ENCODE results near the gene SSBP4. TPM values are rescaled to one million over a fixed set of nuclear protein-coding genes. Genes with fewer than 3 reads are reported as not detected.
A peak's percentile ranks its signal among the peaks of the same experiment; 100 is the strongest.

SSBP4 gene
- total RNA-seq, 1 donor, result 82.1 TPM

DNA sequence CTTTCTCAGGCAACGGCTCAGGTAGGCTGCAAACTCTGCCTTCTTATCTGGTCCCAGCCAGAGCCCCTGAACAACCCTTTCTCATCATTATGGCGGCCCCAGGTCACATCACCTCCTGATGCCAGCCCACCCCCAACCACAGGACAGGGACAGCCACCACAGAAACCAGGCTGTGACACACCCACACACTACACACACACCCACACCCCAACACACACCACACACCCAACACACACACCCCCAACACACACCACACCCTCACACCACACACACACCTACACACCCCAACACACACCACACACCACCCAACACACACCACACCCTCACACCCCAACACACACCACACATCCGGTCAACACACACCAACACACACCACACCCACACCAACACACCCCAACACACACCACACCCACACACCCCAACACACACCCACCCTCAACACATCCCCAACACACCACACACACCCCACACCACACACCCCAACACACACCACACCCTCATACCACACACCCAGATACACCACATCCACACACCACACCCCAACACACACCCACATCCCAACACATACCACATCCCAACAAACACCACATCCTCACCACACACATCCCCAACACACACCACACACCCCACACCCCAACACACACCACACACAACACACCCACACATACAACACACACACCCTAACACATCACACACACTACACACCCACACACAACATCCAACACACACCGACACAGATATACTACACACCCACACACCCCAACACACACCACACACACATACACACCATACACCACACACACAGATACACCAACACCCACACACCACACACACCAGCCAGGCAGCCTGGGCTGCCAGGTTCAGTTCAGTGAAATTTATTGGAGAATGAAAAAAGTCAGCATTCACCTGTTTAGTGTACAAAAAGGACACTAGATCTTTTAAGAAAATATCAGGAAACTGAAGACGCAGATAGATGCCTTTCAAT is 22.9 kb downstream of the SSBP4 start:
- no peak for DNase-seq (ENCODE audit: low read depth in 2 of 3, low spot score in 2 of 3)

DNA sequence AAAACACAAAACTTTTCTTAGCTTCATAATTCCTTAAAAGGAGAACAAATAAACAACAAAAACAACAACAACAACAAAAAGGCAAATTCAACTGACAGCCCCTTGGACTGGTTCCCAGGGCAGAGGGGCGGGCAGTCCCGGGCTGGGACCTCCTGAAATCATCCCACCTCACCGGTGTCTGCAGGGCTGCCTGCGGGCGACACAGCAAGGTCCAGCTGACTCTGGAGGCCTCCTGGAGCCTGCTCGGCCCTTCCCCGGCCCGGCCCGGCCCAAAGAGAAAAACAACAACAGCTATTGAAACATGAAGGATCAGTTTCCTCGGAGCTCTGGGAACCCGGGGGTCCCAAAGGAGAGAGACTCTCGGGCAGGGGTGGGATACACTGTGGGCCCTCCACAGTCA is 23.7 kb downstream of the SSBP4 start:
- no peak for DNase-seq (ENCODE audit: low read depth in 2 of 3, low spot score in 2 of 3)

DNA sequence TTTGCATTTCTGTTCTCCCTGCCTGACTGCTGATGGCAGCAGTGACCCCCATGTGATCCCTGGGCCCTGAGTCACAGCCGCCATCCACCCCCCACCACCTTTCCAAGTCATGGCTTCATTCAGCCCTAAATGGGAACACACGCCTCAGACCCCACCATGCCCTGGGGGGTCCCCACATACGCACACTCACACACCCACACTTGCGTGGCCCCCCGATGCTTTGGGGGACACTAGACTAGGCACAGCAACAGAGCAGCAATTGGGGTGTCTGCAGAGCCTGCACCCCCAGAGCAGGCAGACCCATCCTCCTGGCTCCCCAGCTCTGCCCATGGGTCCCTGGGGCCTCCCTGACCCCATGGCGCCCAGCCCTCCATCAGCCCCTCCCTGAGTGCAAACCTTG is 24.2 kb downstream of the SSBP4 start:
- no peak for DNase-seq (ENCODE audit: low read depth in 2 of 3, low spot score in 2 of 3)

DNA sequence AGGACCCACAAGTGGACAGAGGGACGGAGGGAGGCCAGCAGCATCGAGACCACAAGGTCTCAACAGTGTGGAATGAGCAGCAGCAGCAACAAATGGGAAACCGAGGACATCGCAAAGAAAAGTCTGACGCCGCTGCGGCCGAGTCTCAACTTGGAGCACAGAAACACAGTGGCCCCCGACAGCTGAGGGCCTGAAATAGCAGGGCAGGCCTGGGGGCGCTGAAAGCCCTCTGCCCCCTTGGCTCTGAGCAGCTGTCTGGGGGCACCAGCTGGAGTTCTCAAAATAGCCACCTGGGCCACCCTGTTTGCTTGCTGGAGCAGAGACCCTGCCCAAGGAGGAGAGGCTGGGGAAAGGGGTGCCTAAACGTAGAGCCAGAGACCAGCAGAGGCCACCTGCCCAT is 24.6 kb downstream of the SSBP4 start:
- DNase-seq (ENCODE audit: low read depth in 2 of 3, low spot score in 2 of 3), result no peak

DNA sequence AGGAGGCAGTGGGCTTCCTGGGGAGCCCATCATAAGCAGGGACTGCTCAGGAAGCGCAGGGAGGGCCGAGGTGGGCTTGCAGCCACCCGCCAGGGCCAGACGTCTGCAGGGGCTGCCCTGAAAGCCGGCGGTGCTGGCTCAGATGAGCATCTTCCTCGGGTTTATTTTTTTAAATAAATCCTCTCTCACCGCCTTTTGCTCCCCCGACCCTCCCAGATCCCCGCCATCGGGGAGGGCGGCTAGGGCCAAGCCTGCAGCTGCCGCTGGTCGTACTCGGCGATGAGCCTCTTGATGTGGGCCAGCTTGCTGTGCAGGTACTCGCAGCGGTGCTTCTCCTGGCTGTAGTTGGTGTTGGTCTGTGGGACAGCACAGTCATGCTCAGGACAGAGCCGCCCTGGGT is 25.3 kb downstream of the SSBP4 start:
- DNase-seq (ENCODE audit: low read depth in 2 of 3, low spot score in 2 of 3), result no peak

DNA sequence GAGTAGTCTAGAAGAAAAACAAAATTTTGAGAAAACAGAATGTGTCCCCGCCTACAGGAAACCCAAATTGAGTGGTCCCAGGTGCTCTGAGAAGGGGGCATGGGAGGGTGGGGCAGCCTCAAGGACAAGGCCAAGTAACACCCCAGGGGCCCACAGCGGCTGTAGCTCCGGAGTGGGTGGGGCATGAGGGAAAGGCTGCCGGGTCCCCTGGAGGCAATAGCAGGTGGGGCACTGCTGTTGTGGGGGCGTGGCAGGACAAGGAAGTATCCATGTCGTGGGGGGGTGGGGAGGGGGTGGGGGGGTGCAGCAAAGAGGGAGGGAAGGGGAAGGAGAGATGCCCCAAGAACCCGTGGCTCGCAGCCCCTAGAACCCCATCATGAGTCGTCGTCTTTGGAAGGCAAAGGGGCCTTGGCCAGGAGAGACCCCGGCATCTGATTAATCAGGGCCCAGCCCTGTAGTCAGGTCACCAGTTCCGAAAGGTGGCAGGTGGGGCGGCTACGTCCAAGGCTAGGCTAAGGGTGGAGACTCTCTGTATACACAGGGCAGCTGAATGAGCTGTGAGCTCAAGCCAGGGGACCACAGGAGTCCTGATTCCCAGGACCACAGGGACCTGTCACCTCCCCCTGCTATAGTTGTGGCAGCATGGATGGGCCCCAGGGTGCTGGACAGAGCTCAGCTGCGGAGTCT is 26.2 kb downstream of the SSBP4 start:
- DNase-seq (ENCODE audit: low read depth in 2 of 3, low spot score in 2 of 3), result no peak

DNA sequence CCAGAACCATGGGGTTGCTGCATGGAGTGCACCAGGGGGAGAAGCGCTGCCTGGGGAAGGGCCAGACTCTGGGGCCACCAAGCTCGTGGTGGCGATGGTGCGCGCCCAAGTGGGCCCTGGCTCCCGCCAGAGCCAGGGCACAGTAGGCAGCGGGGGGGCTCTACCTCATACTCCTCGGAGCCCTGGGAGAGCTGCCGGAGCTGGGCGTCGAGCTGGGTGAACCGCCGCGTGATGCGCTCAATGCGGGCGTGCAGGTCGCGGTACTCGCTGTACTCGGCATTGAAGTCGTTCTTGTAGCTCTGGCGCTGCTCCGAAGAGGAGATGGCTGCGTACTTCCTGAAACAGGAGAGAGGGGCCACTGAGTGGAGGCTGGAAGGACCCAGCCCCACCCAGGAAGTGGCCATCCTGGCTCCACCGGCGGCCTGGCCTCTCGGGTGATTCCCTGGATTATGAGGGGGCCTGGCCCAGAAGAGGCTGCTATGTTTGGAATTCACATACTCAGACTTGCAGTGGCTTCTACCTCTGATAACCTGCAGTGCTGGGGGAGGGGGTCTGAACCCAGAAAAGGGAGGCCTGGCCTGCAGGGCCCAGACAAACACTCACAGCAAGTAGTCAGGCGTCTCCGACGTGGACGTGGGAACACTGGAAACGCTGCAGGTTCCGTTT is 27.1 kb downstream of the SSBP4 start:
- DNase-seq (ENCODE audit: low read depth in 2 of 3, low spot score in 2 of 3), result no peak

DNA sequence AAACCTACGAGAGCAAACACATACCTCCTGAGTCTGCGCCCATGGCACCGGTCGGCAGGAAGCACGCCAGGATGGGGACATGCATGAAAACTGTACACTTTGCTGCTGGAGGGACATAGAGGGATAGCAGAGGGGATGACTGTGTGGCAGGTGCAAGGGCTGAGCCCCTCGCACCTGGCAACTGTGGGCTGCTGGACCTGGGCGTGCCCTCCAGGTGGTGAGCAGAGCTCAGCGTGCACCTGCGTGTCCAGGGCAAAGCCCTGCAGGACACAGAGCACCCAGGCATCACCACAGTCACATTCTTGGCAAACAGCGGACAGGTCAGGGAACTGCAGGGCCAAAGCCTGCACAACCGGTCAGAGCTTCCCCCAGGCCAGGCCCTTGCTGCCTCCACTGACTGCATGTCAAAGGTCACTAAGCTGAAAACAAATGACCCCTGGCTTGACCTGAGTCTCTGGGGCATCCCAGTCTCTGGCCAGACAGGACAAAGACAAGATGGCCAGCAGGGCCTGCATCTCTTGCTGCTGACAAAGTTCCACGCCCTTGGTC is 27.7 kb downstream of the SSBP4 start:
- DNase-seq (ENCODE audit: low read depth in 2 of 3, low spot score in 2 of 3), result no peak

DNA sequence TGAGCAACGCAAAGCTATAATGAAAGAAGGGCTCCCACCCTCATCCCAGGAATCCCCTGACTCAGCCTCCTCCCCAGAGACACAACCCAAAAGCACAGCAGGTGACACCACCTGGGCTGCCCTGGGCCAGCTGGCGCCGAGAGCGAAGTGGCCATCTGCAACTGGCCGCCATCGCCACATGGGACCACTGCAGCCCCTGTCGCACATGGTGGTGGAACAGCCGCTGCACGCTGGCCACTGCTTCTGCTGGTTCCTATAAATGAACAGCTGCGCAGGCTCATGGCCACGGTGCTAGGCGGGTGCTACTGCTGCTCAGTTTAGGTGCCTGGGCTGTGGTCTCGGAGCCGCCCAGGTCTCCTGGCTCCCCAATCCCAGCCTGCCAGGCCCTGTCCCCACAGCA is 30.4 kb downstream of the SSBP4 start:
- no peak for DNase-seq (ENCODE audit: low read depth in 2 of 3, low spot score in 2 of 3)

DNA sequence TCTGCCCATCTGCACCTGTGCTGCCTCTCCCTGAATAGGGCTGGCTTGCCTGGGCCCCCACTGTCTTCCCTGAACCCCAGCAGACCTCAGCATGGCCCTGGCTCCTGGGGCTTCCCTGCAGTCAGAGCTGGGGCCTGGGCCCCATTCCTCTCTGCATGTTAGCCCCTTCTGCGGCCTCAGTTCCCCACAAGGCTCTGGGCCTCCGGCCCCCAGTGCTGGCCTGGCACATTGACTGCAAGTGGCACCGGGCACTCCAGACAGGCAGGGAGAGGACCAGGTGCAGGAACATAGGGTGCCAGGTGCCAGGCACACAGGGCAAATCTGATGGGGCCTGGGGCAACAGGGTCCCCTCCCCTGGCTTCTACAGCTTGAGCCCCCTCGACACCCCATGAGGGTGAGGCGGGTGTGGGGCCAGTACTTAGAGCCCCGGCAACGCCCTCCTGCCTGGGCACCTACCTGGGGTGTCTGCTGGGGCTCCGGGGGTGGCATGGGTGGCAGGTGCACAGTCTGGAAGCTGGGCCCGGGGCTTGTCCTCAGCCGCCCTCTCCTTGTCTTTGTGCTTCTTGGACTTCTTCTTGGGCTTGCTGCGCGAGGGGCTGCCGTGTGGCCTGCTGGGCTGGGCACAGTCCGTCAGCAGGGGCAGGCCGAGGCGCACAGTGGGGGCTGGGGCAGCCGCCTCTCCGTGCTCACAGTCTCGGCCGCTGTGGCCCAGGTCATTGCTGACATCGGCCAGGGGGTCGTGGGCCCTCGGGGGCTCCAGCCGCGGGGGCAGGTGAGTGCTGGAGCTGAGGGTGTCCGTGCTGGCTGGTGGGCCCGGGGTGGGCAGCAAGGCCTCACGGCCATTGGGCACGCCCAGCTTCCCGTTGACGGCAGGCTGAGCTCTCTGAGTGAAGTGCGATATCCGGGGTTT is 31.1 kb downstream of the SSBP4 start:
- DNase-seq (ENCODE audit: low read depth in 2 of 3, low spot score in 2 of 3), result no peak

DNA sequence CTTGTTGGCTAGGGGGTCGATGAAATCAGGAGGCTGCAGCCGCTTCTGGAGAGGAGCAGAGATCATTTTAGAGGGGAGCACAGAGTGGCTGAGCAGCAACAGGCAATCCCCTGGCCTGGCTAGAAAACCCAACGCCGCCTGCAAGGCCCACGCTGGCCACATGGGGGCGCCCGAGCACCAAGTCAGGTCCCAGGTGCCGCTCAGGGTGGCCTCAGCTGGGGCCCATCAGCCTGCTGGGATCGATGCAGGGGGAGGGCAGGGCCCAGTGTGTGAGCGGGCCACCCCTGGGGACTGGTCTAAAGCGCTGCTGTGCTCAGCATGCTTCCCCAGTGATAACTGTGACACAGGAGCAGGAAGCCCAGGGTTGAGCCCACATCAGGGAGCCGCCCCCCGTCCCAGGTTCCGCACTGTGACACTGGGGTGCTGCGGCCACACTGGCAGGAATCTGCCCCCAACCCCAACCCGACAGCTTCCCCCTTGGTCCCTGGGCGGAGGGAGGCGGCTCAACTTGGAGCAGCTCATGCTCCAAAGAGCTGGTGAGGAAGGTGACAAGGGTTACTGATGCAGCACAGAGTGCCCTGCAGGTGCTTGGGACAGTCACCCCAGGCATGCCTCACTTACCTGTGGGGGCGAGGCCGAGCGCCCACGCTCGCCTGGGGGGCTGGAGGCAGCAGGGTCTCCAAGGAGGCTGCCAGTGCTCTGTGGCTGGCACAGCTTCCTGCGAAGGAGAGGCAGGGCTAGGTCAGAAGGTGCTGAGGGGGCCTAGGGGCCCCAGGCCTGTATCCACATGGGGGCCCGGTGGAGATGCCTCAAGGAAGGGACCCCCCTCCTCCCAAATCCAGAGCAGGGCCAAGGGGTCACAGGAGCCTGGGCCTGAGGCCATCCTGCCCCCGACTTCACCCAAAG is 32.0 kb downstream of the SSBP4 start:
- peak; percentile 68 to 78 (median 68) for DNase-seq (ENCODE audit: low read depth in 2 of 3, low spot score in 2 of 3)

DNA sequence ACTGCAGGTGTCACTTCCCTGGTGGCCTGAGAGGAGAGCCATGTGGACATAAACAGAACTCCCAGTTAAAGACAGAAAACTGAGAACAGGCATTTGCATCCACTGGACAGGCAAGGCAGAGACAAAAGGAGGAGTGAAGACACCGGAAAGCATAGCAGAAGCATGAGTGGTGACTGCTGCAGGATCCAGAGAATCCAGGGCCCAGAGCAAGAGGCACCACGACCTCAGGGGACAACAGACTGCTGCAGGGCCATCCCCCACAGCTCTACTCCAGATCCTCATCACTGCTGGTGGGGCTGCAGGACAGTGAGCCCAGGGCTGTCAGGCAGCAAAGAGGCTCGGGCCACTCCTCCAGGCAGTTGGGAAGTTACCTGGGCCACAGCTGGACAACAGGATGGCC is 33.2 kb downstream of the SSBP4 start:
- no peak for DNase-seq (ENCODE audit: low read depth in 2 of 3, low spot score in 2 of 3)

DNA sequence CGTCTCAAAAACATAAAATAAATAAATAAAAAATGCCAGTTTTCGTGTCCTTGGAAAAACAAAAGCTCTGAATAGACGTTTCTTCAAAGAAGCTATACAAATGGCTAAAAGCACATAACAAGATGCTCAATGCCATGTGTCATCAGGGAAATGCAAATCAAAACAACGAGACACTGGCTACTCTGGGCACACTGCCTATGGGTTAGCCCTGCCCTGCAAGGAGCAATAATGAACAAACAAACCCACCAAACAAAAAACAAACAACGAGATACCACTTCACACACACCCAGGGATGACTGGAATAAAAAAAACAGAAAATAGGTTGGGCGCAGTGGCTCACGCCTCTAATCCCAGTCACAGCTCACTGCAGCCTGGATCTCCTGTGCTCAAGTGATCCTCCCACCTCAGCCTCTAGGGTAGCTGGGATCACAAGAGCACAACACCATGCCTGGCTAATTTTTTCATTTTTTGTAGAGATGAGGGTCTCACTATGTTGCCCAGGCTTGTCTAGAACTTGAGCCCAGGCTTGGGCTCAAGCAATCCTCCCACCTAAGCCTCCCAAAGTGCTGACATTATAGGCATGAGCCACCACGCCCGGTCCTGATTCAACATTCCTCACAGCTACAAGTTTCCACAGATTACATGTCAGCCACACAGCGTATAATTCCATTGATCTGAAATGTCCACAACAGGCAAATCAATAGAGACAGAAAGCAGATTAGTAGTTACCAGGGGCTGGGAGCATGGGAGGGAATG is 34.2 kb downstream of the SSBP4 start:
- no peak for DNase-seq (ENCODE audit: low read depth in 2 of 3, low spot score in 2 of 3)

DNA sequence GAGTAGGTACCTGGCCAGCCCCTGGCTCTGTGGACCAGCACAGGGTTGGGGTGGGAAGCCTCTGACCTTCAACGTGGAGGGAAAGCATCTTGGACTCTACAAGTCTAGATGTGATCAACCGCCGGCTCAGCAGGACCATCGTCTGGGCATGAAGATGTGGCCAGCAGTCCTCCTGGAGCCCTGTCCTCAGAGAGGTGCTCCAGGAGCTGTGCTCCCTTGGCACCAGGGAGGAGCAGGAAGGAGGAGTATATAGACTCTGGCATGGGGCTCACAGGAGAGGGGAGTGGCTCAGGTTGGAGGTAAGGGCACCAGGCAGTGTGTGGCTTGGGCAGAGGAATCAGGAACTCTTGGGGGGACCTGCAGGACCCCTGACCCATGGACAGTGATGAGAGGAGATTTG is 37.1 kb downstream of the SSBP4 start:
- no peak for DNase-seq (ENCODE audit: low read depth in 2 of 3, low spot score in 2 of 3)

DNA sequence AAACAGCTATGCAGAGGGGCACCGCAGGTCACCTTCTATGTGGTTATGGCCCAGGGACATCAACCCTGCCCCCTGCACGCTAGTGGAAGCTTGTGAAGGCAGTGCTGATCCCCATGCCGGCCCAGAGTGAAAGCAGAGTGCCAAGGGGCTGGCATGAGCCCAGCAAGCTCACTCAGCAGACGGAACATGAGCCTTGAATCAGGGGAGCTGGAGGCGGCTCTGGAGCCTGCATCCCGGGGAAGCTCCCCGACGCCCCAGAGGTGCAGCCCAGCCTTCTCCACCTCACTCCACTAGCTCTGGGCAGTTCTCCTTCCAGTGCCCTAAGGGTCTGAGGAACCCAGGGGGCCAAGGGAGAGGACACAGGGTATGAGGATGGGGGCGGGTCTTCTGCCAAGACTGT is 37.8 kb downstream of the SSBP4 start:
- no peak for DNase-seq (ENCODE audit: low read depth in 2 of 3, low spot score in 2 of 3)

DNA sequence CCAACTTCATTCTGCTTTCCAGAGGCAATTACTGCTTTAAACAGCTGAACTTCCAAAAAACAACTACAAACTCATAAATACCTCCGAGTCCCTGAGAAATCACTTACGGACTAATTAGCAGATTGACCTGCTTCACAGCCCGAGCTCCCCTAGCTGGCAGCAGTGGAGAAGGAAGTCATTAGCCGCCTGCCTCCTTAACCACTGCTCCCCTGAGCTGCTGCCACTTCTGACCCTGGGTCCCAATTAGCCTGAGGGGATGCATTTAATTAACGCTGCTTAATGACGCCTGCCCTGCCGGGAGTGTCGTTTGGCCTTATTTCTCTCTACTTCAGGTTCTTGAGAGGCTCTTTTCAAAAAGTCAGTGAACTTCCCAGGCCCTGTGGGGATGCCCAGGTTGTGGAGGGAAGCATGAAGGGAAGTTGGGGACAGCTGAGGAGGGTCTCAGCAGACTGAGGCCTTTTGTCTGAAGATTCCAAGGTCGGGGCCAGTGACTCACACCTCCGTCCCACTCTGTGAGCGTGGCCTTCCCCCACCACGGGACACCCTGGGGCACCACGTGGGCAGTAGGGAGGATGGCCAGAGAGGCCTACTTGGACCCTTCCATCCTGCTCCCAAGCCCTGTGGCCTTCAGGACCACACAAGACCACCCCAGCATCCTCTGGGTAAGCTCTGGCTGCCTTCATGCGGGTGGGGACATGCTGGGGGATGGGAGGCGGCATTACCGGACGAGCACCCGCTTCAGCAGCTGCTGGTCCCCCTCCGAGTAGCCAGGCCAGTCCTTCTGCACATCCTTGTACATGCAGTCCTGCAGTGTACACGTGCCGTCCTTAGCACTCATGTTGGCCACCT is 38.5 kb downstream of the SSBP4 start:
- DNase-seq (ENCODE audit: low read depth in 2 of 3, low spot score in 2 of 3), result no peak

DNA sequence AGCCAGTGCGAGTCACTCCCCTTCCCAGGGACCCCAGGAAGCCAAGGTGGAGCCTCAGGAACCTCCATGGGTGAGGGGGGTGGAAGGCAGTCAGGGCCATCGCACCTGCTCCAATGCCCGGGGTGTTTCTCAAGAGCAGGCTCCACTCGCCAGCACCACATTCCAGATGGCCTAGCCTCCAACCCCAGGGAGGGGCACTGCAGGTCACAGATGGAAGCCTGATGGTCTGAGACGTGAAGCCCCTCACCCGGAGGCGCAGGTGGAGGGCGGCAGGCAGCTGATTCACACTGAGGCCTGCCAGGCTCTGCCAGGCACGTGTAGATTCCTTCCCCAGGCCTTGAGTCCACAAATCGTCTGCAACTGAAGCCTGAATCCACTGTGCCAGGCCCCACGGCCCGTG is 41.7 kb downstream of the SSBP4 start:
- no peak for DNase-seq (ENCODE audit: low read depth in 2 of 3, low spot score in 2 of 3)

DNA sequence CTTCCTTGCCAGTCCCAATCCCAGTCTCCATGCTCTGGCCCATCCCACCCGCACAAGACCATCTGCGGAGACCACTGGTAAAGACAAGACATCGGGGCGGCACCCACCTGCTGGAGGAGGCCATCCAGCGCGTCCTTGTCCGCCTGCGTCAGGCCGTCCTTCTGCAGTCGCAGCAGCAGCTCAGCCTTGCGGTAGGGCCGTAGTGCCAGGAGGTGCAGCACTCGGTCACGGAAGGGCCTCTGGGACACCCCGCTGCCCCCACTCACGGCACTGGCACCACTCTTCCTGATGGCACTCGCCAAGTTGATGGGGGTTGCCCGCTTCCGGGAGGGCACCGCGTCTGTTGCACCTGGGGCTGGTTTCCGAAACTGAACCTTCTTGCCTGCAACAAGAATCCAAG is 42.3 kb downstream of the SSBP4 start:
- DNase-seq (ENCODE audit: low read depth in 2 of 3, low spot score in 2 of 3), result no peak
